ENCODE data around the gene LAMA3. TPM values are rescaled to one million over a fixed set of nuclear protein-coding genes. Genes with fewer than 3 reads are reported as not detected.

Gene LAMA3
- total and polyA plus RNA-seq, 2 experiments from 2014 or later: 3.9 to 4.9 TPM

- Histone ChIP-seq H3K79me2 (replicated peaks; ENCODE audit: insufficient read depth) (no peaks in the 10 kb centered on the region), H2AFZ (no peak overlapping the region), H3K27ac (ENCODE audit: low read depth) (no peak overlapping the region), H3K9me2 (ENCODE audit: insufficient read depth) (no peaks in the 10 kb centered on the region), H3K4me1 (ENCODE audit: insufficient read depth) (peaks cover 10% of the 10 kb centered on the region), H4K20me1 (replicated peaks; ENCODE audit: insufficient read depth) (no peaks in the 10 kb centered on the region), H3K27me3 (ENCODE audit: insufficient read depth) (no peaks in the 10 kb centered on the region), H3F3A (replicated peaks; ENCODE audit: low read depth) (no peaks in the 10 kb centered on the region), H3K36me3 (ENCODE audit: insufficient read depth) (no peaks in the 10 kb centered on the region), H3K4me3 (no peak overlapping the region), H3K4me2 (no peak overlapping the region)
- no peak overlapping the region for H3K27ac Mint-ChIP-seq
- H3K36me3 Mint-ChIP-seq (ENCODE audit: low read depth): no peaks in the 10 kb centered on the region
- H3K4me1 Mint-ChIP-seq: peaks cover 8% of the 10 kb centered on the region; the same call in 2 of the 3 replicates
- peaks cover 3% of the 10 kb centered on the region for H3K27me3 Mint-ChIP-seq (ENCODE audit: insufficient read depth, low read depth, poor library complexity)
- ATAC-seq (no peak), DNase-seq (ENCODE audit: low spot score) (no peak)
- no peaks in the 10 kb centered on the region for H3K9me3 Mint-ChIP-seq
- no peak for TF ChIP-seq ZNF462 (CRISPR knock-in tag; IDR thresholded peaks at IDR 0.05)
- TF ChIP-seq REST (IDR thresholded peaks at IDR 0.05; ENCODE audit: unreplicated experiment): no peak
- H3K4me3 Mint-ChIP-seq: no peak overlapping the region
These were observed 15.5 kb upstream of the LAMA3 start for GRCh38 chr18:23673725-23674124.
